Measurements from ENCODE around the gene SORCS1. TPM values are rescaled to one million over a fixed set of nuclear protein-coding genes. Genes with fewer than 3 reads are reported as not detected.

Gene SORCS1
- total and polyA plus RNA-seq, 4 donors = 0.08 to 0.21 (median 0.09) TPM; not detected in 1

- no peak for DNase-seq (ENCODE audit: low spot score)
- Histone ChIP-seq H3K4me3 (ENCODE audit: low read depth in 1 of 3, low read length in 3 of 3) (no peak overlapping the region), H3K36me3 (ENCODE audit: control insufficient read depth in 4 of 4, insufficient read depth in 3 of 4, low read depth in 1 of 4, low read length in 3 of 4) (no peaks in the 10 kb centered on the region), H3K4me1 (ENCODE audit: control insufficient read depth in 4 of 4, insufficient read depth in 4 of 4, low read length in 3 of 4) (no peaks in the 10 kb centered on the region), H3K27ac (ENCODE audit: low read depth in 1 of 2, low read length in 2 of 2) (no peak overlapping the region), H3K9me3 (ENCODE audit: control insufficient read depth in 4 of 4, low read length in 3 of 4) (no peaks in the 10 kb centered on the region), H3K27me3 (ENCODE audit: control insufficient read depth in 4 of 4, insufficient read depth in 4 of 4, low read length in 3 of 4) (no peaks in the 10 kb centered on the region), H3K9ac (ENCODE audit: low read depth in 1 of 2, low read length in 2 of 2) (no peak overlapping the region)
- TF ChIP-seq MAX (IDR thresholded peaks at IDR 0.05) = no peak
- WGBS = 83% methylated on average over 5 of the region's 5 CpGs
Observed at GRCh38 chr10:107064075-107064474, 100.4 kb downstream of the SORCS1 start.

GRCh38 chr10:107059872-107060271 lies 104.6 kb downstream of the SORCS1 start:
- H3K27me3 ChIP-seq (ENCODE audit: control insufficient read depth in 4 of 4, insufficient read depth in 4 of 4, low read length in 3 of 4) = no peaks in the 10 kb centered on the region
- H3K4me3 ChIP-seq (ENCODE audit: low read depth in 1 of 3, low read length in 3 of 3) = no peak overlapping the region
- TF ChIP-seq JUND (IDR thresholded peaks at IDR 0.05) (no peak), RAD21 (IDR thresholded peaks at IDR 0.05) (no peak), ZBTB33 (IDR thresholded peaks at IDR 0.05) (no peak), FOXA2 (IDR thresholded peaks at IDR 0.05) (no peak), NR2F2 (IDR thresholded peaks at IDR 0.05) (no peak), REST (IDR thresholded peaks at IDR 0.05) (no peak), RXRA (IDR thresholded peaks at IDR 0.05) (no peak), FOXA1 (IDR thresholded peaks at IDR 0.05) (no peak), HNF4G (IDR thresholded peaks at IDR 0.05) (no peak), HNF4A (conservative IDR thresholded peaks at IDR 0.05) (no peak), CTCF (IDR thresholded peaks at IDR 0.05; ENCODE audit: low read depth, low read length, missing input control) (no peak), MAX (IDR thresholded peaks at IDR 0.05) (no peak)
- no peaks in the 10 kb centered on the region for H3K36me3 ChIP-seq (ENCODE audit: control insufficient read depth in 4 of 4, insufficient read depth in 3 of 4, low read depth in 1 of 4, low read length in 3 of 4)
- H3K9me3 ChIP-seq (ENCODE audit: control insufficient read depth in 4 of 4, low read length in 3 of 4) = no peaks in the 10 kb centered on the region
- 87% methylated on average over 3 of the region's 3 CpGs for WGBS
- H3K4me1 ChIP-seq (ENCODE audit: control insufficient read depth in 4 of 4, insufficient read depth in 4 of 4, low read length in 3 of 4) = peaks cover 0 to 22% (median 16%) of the 10 kb centered on the region in 4 donors
- no peak for DNase-seq (ENCODE audit: low spot score)
- no peak overlapping the region for H3K9ac ChIP-seq (ENCODE audit: low read depth in 1 of 2, low read length in 2 of 2)
- no peak overlapping the region for H3K27ac ChIP-seq (ENCODE audit: low read depth in 1 of 2, low read length in 2 of 2)
